Progenitor cell of endocrine pancreas (in vitro differentiated cells): ENCODE measurements around the gene ZCCHC3. TPM values are rescaled to one million over a fixed set of nuclear protein-coding genes. Genes with fewer than 3 reads are reported as not detected.

ENCODE experiments used
- DNase-seq: peaks from one replicate; pipeline ENCODE4 v3.0.0; 2021; ENCODE audit warnings: low spot score; ENCODE audit not compliant: unreplicated experiment
- H3K27ac Mint-ChIP-seq: 2 replicates; pipeline ENCODE4 v1.8.0; 2021; ENCODE audit warnings: mild to moderate bottlenecking, moderate library complexity, mixed read lengths
- H3K27me3 Mint-ChIP-seq: 2 replicates; pipeline ENCODE4 v1.8.0; 2021; ENCODE audit warnings: mixed read lengths
- H3K36me3 Mint-ChIP-seq: 2 replicates; pipeline ENCODE4 v1.8.0; 2022; ENCODE audit warnings: mixed read lengths; ENCODE audit not compliant: insufficient read depth
- H3K4me1 Mint-ChIP-seq: 2 replicates; pipeline ENCODE4 v1.8.0; 2021; ENCODE audit warnings: low read depth, mixed read lengths
- H3K4me3 Mint-ChIP-seq: 2 replicates; pipeline ENCODE4 v1.8.0; 2021; ENCODE audit warnings: low read depth, mild to moderate bottlenecking, moderate library complexity, mixed read lengths
- H3K9me3 Mint-ChIP-seq: 2 replicates; pipeline ENCODE4 v1.8.0; 2021; ENCODE audit warnings: low read depth, mixed read lengths
- CTCF ChIP-seq: fragments of 200-600 bp; sonication (generic); IDR thresholded peaks from one replicate; pipeline ENCODE4 v1.5.0; 2021; ENCODE audit warnings: antibody characterized with exemption, mild to moderate bottlenecking; ENCODE audit not compliant: unreplicated experiment
- total RNA-seq: library from RNA; stranded (reverse); gene quantifications from 2 replicates; pipeline ENCODE4 v1.2.1, GENCODE V29; 2021

ZCCHC3 gene
- total RNA-seq, 1 donor from 2014 or later: 31.2 TPM

DNA sequence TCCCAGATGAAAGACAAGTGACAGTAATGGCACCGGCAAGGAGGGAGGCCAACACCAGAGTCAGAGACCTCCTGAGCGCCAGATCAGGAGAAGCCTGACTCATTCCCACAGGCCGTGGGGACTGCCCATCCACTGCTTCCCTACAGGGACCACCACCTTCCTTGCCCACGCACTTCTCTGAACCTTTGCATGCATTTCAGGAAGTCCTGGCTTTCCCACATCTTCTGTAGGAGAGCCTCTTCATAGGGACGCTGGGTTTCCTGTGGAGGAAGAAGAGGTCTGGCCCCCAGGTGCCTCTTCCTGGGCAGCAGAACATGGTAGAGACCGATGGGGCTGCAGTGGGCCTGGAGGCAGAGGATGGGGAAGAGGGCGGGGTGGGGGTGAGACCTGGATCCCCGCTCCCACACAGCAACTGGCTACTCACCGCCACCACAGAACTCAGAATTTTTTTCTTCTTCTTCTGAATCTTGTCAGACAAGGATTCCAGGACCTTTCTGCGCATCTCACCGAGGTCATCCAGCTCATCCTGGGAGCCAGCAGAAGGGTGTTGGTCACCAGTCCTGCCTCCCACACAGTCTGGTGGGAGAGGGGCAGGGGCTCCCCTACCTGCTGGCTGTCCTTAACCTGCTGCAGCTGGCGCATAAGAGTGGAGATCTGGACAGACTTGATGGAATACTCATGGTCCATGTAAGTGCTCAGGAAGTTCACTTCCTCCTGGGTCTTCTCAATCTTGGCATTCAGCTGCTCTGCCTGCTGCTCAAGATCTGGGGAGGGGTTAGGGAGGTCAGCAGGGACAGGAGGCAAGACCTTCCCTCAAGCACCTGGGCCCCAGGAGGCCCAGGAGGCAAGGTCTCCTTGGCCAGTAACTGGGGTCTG, 20.5 kb upstream of the ZCCHC3 start:
- no peaks in the 10 kb centered on the region for H3K4me1 Mint-ChIP-seq
- H3K9me3 Mint-ChIP-seq: no peaks in the 10 kb centered on the region
- H3K27ac Mint-ChIP-seq: no peak overlapping the region
- no peak for DNase-seq
- H3K27me3 Mint-ChIP-seq: no peaks in the 10 kb centered on the region
- H3K36me3 Mint-ChIP-seq: peaks cover 39% of the 10 kb centered on the region
- no peak for TF ChIP-seq CTCF
- H3K4me3 Mint-ChIP-seq: no peak overlapping the region

GRCh38 chr20:277496-277781, 19.9 kb upstream of the ZCCHC3 start:
- Mint-ChIP-seq H3K27ac (no peak overlapping the region), H3K9me3 (no peaks in the 10 kb centered on the region), H3K4me1 (no peaks in the 10 kb centered on the region), H3K36me3 (peaks cover 39% of the 10 kb centered on the region), H3K27me3 (no peaks in the 10 kb centered on the region), H3K4me3 (no peak overlapping the region)
- TF ChIP-seq CTCF: no peak
- no peak for DNase-seq

- no peaks in the 10 kb centered on the region for H3K4me1 Mint-ChIP-seq
- DNase-seq: no peak
- no peak overlapping the region for H3K4me3 Mint-ChIP-seq
- H3K27ac Mint-ChIP-seq: no peak overlapping the region
- no peaks in the 10 kb centered on the region for H3K9me3 Mint-ChIP-seq
- no peaks in the 10 kb centered on the region for H3K27me3 Mint-ChIP-seq
- peaks cover 34% of the 10 kb centered on the region for H3K36me3 Mint-ChIP-seq
- TF ChIP-seq CTCF: no peak
Observed at GRCh38 chr20:278181-278580, 19.2 kb upstream of the ZCCHC3 start.

DNA sequence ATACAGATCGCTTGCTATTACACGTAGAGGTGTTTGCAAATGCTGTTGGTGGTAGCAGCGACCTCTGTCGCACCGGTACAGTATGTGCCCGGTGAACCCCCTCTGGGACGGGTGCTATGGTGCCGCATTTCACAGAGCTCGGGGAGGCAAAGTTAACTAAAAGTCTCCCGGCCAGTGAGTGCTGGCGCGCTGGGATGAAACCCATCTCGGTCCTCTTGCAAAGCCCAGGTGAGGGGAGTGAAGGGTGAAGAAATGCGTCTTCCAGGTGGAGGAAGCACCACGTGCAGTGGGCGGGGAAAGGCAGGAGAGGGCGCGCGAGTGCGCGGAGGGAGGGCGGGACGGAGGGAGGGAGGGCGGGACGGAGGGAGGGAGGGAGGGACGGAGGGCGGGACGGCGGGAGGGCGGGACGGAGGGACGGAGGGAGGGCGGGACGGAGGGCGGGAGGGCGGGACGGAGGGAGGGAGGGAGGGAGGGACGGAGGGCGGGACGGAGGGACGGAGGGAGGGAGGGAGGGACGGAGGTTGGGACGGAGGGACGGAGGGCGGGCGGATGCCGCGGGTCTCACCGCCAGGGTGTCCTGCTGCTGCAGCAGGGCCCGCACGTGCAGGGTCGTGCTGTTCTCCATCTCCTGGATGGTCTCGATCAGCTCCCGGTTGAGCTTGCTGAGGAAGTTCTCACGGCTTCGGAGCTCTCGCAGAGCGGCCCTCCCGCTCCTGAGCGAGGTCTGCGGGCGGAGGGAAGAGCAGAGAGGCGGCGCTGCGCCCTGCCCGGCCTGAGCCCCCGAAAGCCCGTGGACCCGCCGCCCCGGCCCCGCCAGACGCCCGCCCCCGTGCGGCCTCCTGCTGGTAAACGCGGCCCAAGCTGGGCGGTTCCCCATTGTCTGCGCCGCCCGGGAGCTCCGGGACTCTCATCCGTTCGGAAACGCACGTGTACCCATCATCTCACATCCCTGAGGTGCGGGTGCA, 18.5 kb upstream of the ZCCHC3 start:
- no peak for TF ChIP-seq CTCF
- DNase-seq: no peak
- H3K36me3 Mint-ChIP-seq: peaks cover 37% of the 10 kb centered on the region
- no peaks in the 10 kb centered on the region for H3K9me3 Mint-ChIP-seq
- no peaks in the 10 kb centered on the region for H3K27me3 Mint-ChIP-seq
- H3K27ac Mint-ChIP-seq: no peak overlapping the region
- H3K4me1 Mint-ChIP-seq: no peaks in the 10 kb centered on the region
- H3K4me3 Mint-ChIP-seq: no peak overlapping the region

DNA sequence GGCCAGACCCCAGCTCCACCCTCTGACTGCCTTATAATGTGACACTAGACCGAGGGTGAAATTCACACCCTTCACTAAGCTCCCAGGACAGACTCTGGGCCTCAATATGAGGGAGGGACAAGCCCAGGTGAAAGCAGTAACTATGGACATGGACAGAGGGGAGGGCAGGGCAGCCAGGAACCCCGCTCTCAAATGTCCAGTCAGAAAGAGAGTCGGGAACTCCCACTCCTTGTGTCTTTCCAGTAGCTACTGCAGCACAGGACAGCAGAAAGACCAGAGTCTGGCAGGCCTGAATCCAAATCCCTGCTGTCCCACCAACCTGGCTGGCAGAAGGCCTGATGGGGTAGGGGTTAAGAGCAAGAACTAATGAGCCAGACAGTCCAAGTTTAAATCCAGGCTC, 13.2 kb upstream of the ZCCHC3 start:
- no peak for TF ChIP-seq CTCF
- peaks cover 22% of the 10 kb centered on the region for H3K36me3 Mint-ChIP-seq
- DNase-seq: no peak
- H3K4me1 Mint-ChIP-seq: peaks cover 5% of the 10 kb centered on the region
- H3K4me3 Mint-ChIP-seq: no peak overlapping the region
- no peaks in the 10 kb centered on the region for H3K9me3 Mint-ChIP-seq
- H3K27ac Mint-ChIP-seq: no peak overlapping the region
- no peaks in the 10 kb centered on the region for H3K27me3 Mint-ChIP-seq
